Progenitor cell of endocrine pancreas (in vitro differentiated cells): ENCODE data around the gene CEBPA. TPM values are rescaled to one million over a fixed set of nuclear protein-coding genes. Genes with fewer than 3 reads are reported as not detected.

Source experiments
- DNase-seq: peaks from one replicate; pipeline ENCODE4 v3.0.0; 2021; ENCODE audit warnings: low spot score; ENCODE audit not compliant: unreplicated experiment
- H3K27ac Mint-ChIP-seq: 2 replicates; pipeline ENCODE4 v1.8.0; 2021; ENCODE audit warnings: mild to moderate bottlenecking, moderate library complexity, mixed read lengths
- H3K27me3 Mint-ChIP-seq: 2 replicates; pipeline ENCODE4 v1.8.0; 2021; ENCODE audit warnings: mixed read lengths
- H3K36me3 Mint-ChIP-seq: 2 replicates; pipeline ENCODE4 v1.8.0; 2022; ENCODE audit warnings: mixed read lengths; ENCODE audit not compliant: insufficient read depth
- H3K4me1 Mint-ChIP-seq: 2 replicates; pipeline ENCODE4 v1.8.0; 2021; ENCODE audit warnings: low read depth, mixed read lengths
- H3K4me3 Mint-ChIP-seq: 2 replicates; pipeline ENCODE4 v1.8.0; 2021; ENCODE audit warnings: low read depth, mild to moderate bottlenecking, moderate library complexity, mixed read lengths
- H3K9me3 Mint-ChIP-seq: 2 replicates; pipeline ENCODE4 v1.8.0; 2021; ENCODE audit warnings: low read depth, mixed read lengths
- total RNA-seq: library from RNA; stranded (reverse); gene quantifications from 2 replicates; pipeline ENCODE4 v1.2.1, GENCODE V29; 2021
- TF ChIP-seq, protein P1 (sequence below): fragments of 200-600 bp; sonication (generic); IDR thresholded peaks from one replicate; pipeline ENCODE4 v1.5.0; 2021; ENCODE audit warnings: antibody characterized with exemption, mild to moderate bottlenecking; ENCODE audit not compliant: unreplicated experiment

Gene CEBPA
- total RNA-seq, 1 donor from 2014 or later: 12.3 TPM

- Mint-ChIP-seq H3K36me3 (no peaks in the 10 kb centered on the region), H3K4me1 (peaks cover 44% of the 10 kb centered on the region), H3K27me3 (no peaks in the 10 kb centered on the region), H3K4me3 (no peak overlapping the region), H3K27ac (no peak overlapping the region), H3K9me3 (no peaks in the 10 kb centered on the region)
- TF ChIP-seq, protein P1, sequence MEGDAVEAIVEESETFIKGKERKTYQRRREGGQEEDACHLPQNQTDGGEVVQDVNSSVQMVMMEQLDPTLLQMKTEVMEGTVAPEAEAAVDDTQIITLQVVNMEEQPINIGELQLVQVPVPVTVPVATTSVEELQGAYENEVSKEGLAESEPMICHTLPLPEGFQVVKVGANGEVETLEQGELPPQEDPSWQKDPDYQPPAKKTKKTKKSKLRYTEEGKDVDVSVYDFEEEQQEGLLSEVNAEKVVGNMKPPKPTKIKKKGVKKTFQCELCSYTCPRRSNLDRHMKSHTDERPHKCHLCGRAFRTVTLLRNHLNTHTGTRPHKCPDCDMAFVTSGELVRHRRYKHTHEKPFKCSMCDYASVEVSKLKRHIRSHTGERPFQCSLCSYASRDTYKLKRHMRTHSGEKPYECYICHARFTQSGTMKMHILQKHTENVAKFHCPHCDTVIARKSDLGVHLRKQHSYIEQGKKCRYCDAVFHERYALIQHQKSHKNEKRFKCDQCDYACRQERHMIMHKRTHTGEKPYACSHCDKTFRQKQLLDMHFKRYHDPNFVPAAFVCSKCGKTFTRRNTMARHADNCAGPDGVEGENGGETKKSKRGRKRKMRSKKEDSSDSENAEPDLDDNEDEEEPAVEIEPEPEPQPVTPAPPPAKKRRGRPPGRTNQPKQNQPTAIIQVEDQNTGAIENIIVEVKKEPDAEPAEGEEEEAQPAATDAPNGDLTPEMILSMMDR: no peak
- no peak for DNase-seq
Measured at GRCh38 chr19:33275559-33275932, 26.8 kb downstream of the CEBPA start.

DNA sequence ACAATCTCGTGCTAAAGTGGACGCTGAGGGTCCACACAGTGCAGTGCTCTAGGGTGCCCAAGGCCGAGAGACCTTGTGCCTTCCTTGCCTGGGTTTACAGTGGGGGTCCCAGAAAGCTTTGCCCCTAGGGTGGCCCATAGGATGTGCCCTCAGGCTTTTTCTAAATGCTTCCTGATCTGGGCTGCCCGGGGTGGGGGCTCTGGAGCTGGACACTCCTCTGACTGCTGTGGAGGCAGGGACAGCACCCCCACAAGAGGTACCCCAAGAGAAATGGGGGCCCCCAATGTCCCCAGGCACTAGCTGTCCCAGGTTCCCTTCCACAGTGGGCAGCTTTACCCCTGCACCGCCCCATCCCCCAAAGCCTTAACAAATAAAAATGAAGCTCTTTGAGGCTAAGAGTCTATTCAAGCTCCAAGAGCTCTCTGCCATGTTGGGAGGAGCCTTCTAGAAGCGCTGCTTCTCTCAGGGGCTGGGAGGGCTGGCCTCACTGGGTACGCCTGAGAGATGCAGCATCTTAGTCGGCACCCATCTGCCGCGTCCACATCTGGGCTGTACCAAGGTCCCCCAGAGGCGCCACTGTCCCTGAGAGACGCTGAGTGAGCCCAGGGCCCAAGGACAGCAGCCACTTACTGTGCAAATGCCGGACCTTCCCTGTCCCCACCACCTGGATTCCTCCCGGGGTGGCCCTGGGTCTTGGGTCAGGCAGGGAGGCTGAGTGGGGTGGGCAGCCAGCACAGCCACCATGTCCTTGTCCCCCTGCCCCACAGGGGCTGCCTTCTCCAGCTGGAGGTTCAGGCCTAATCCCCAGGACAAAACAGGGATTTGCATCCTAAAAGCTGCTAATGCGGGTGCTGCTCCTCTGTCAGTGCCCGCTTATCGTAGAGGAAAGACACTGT lies 27.4 kb downstream of the CEBPA start:
- H3K4me1 Mint-ChIP-seq: peaks cover 38% of the 10 kb centered on the region
- H3K36me3 Mint-ChIP-seq: no peaks in the 10 kb centered on the region
- H3K27me3 Mint-ChIP-seq: no peaks in the 10 kb centered on the region
- peak overlapping the region; percentile 29 for H3K27ac Mint-ChIP-seq
- TF ChIP-seq, protein P1: no peak
- no peaks in the 10 kb centered on the region for H3K9me3 Mint-ChIP-seq
- H3K4me3 Mint-ChIP-seq: no peak overlapping the region
- DNase-seq: no peak

- Mint-ChIP-seq H3K9me3 (no peaks in the 10 kb centered on the region), H3K4me3 (no peak overlapping the region), H3K27ac (peak overlapping the region; percentile 87), H3K36me3 (no peaks in the 10 kb centered on the region), H3K27me3 (no peaks in the 10 kb centered on the region), H3K4me1 (peaks cover 34% of the 10 kb centered on the region)
- TF ChIP-seq, protein P1: no peak
- DNase-seq: no peak
Measured at GRCh38 chr19:33273881-33274662, 28.3 kb downstream of the CEBPA start.

DNA sequence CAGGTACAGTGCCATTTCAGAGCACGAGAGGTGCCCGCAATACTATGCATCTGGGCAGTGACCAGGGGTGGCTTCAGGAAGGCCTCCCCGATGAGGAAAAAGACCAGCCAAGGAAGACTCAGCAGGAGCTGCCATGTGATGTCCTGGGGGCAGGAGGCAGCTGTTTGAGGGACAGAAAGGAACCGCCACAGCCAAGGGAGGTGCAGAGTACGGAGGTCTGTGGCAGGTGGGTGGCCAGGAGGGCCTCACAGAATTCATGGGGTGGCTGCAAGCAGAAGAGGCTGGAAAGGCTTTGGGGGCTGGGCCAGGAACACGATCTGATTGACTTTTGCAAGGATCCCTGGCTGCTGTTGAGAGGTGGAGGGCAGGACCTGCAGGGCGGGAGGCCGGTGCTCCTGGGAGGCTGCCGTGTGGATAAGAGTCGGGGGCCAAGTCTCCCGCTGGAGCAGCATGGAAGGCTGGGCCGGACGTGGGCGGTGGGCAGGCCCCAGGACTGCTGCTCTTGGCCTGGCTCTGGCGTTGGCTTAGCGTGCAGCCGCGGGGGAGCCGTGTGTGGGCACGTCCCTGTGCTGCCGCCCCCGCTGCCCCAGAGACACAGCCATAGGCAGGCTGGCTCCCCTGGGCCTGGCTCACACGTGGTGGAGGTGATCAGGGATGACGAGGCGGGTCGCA lies 29.1 kb downstream of the CEBPA start:
- Mint-ChIP-seq H3K27ac (no peak overlapping the region), H3K36me3 (no peaks in the 10 kb centered on the region), H3K4me3 (no peak overlapping the region), H3K4me1 (peaks cover 30% of the 10 kb centered on the region), H3K9me3 (no peaks in the 10 kb centered on the region), H3K27me3 (no peaks in the 10 kb centered on the region)
- TF ChIP-seq, protein P1: no peak
- no peak for DNase-seq
